ENCODE data around the gene TLR2.

GRCh38 chr4:153725136-153725830 lies 41.2 kb downstream of the TLR2 start:
- TF ChIP-seq CTCF (conservative IDR thresholded peaks at IDR 0.05; ENCODE audit: low read depth, low read length): no peak
- TF ChIP-seq EZH2phosphoT487 (IDR thresholded peaks at IDR 0.05; ENCODE audit: borderline replicate concordance, low read length): no peak
